ENCODE measurements around the gene UBTF.
A peak's percentile ranks its signal among the peaks of the same experiment; 100 is the strongest.

GRCh38 chr17:44198721-44199552, 20.5 kb downstream of the UBTF start:
- TF ChIP-seq TAF1 (IDR thresholded peaks at IDR 0.05; ENCODE audit: low read depth): peak; percentile 56; the same call in 1 of the 2 replicates
- TF ChIP-seq CEBPB (IDR thresholded peaks at IDR 0.05): no peak

All from Ishikawa (cell line).